ENCODE measurements around the gene SLC35C1.

The SLC35C1 gene

GRCh38 chr11:45857961-45858474 is 53.1 kb downstream of the SLC35C1 start:
- Histone ChIP-seq H3K4me1 (ENCODE audit: low read length) (peaks cover 8% of the 10 kb centered on the region), H3K27me3 (replicated peaks; ENCODE audit: insufficient read depth, low read length) (no peaks in the 10 kb centered on the region), H2AFZ (ENCODE audit: low read length) (no peak overlapping the region), H3K9ac (ENCODE audit: low read length) (no peak overlapping the region), H3K27ac (ENCODE audit: low read length) (no peak overlapping the region), H3K9me2 (replicated peaks; ENCODE audit: insufficient read depth, low read length) (no peaks in the 10 kb centered on the region), H3K36me3 (replicated peaks; ENCODE audit: insufficient read depth, low read length) (peaks cover 9% of the 10 kb centered on the region; the same call in 1 of the 2 replicates), H3K4me2 (ENCODE audit: low read depth, low read length) (no peak overlapping the region), H4K20me1 (ENCODE audit: insufficient read depth, low read length) (0 out of 2 replicates have a peak, but pooled peaks cover 3% of the 10 kb centered on the region), H3K4me3 (ENCODE audit: low read length) (no peak overlapping the region), H3K79me2 (ENCODE audit: low read length) (peaks cover 32% of the 10 kb centered on the region), H3F3A (ENCODE audit: insufficient read depth, low read length) (peaks cover 7% of the 10 kb centered on the region), H3K9me3 (replicated peaks; ENCODE audit: insufficient read depth, low read length) (no peaks in the 10 kb centered on the region)
- TF ChIP-seq EZH2phosphoT487 (IDR thresholded peaks at IDR 0.05; ENCODE audit: low read length) (no peak), CTCF (IDR thresholded peaks at IDR 0.05; ENCODE audit: low read length) (no peak), EZH2 (optimal IDR thresholded peaks at IDR 0.05; ENCODE audit: low read depth, low read length) (no peak)
- DNase-seq, result no peak

GRCh38 chr11:45858751-45859398 is 53.9 kb downstream of the SLC35C1 start:
- Histone ChIP-seq H3K4me3 (ENCODE audit: low read length) (no peak overlapping the region), H3K4me2 (ENCODE audit: low read depth, low read length) (no peak overlapping the region), H3K9ac (ENCODE audit: low read length) (no peak overlapping the region), H3K9me2 (replicated peaks; ENCODE audit: insufficient read depth, low read length) (no peaks in the 10 kb centered on the region), H3K36me3 (replicated peaks; ENCODE audit: insufficient read depth, low read length) (peaks cover 9% of the 10 kb centered on the region; the same call in 1 of the 2 replicates), H4K20me1 (ENCODE audit: insufficient read depth, low read length) (no peaks in the 10 kb centered on the region), H3K9me3 (replicated peaks; ENCODE audit: insufficient read depth, low read length) (no peaks in the 10 kb centered on the region), H3K79me2 (ENCODE audit: low read length) (peaks cover 24% of the 10 kb centered on the region), H3K27ac (ENCODE audit: low read length) (no peak overlapping the region), H3K4me1 (ENCODE audit: low read length) (no peaks in the 10 kb centered on the region), H3K27me3 (replicated peaks; ENCODE audit: insufficient read depth, low read length) (no peaks in the 10 kb centered on the region), H2AFZ (ENCODE audit: low read length) (no peak overlapping the region), H3F3A (ENCODE audit: insufficient read depth, low read length) (no peaks in the 10 kb centered on the region)
- TF ChIP-seq EZH2phosphoT487 (IDR thresholded peaks at IDR 0.05; ENCODE audit: low read length) (no peak), CTCF (IDR thresholded peaks at IDR 0.05; ENCODE audit: low read length) (no peak), EZH2 (optimal IDR thresholded peaks at IDR 0.05; ENCODE audit: low read depth, low read length) (no peak)
- DNase-seq, result no peak

- peaks cover 9% of the 10 kb centered on the region; the same call in 1 of the 2 replicates for H3K36me3 ChIP-seq (replicated peaks; ENCODE audit: insufficient read depth, low read length)
Measured at GRCh38 chr11:45859661-45860140, 54.8 kb downstream of the SLC35C1 start.

More at GRCh38 chr11:45859661-45860140, 54.8 kb downstream of the SLC35C1 start:
- Histone ChIP-seq H3K4me3 (ENCODE audit: low read length) (no peak overlapping the region), H3K9me3 (replicated peaks; ENCODE audit: insufficient read depth, low read length) (no peaks in the 10 kb centered on the region), H3K9ac (ENCODE audit: low read length) (no peak overlapping the region), H3K27me3 (replicated peaks; ENCODE audit: insufficient read depth, low read length) (no peaks in the 10 kb centered on the region), H3F3A (ENCODE audit: insufficient read depth, low read length) (no peaks in the 10 kb centered on the region), H2AFZ (ENCODE audit: low read length) (no peak overlapping the region), H3K4me1 (ENCODE audit: low read length) (no peaks in the 10 kb centered on the region), H3K4me2 (ENCODE audit: low read depth, low read length) (no peak overlapping the region), H3K27ac (ENCODE audit: low read length) (no peak overlapping the region), H3K9me2 (replicated peaks; ENCODE audit: insufficient read depth, low read length) (no peaks in the 10 kb centered on the region), H4K20me1 (ENCODE audit: insufficient read depth, low read length) (no peaks in the 10 kb centered on the region), H3K79me2 (ENCODE audit: low read length) (peaks cover 15% of the 10 kb centered on the region)
- no peak for TF ChIP-seq EZH2 (optimal IDR thresholded peaks at IDR 0.05; ENCODE audit: low read depth, low read length)
- no peak for TF ChIP-seq EZH2phosphoT487 (IDR thresholded peaks at IDR 0.05; ENCODE audit: low read length)
- no peak for TF ChIP-seq CTCF (IDR thresholded peaks at IDR 0.05; ENCODE audit: low read length)
- DNase-seq, result no peak

All from MM.1S (cell line).